ENCODE data around the gene XXYLT1.

XXYLT1 gene

DNA sequence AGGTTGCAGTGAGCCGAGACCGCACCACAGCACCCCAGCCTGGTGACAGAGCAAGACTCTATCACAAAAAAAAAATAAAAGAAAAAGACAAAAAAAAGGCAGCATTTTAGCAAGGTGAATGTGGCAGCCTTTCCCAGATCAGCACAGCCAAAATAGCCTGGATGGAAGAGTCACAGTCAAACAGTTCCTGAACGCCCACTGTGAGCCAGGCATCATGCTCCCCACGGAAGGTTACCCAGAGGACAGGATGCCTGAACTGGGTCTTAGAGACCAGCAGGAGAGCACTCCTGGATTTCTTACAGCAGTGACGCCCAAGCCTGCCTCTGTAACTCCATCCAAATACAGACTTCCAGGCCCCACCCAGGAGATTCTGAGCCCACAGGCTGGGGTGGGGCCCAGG is 4.5 kb downstream of the XXYLT1 start:
- DNase-seq = no peak

DNA sequence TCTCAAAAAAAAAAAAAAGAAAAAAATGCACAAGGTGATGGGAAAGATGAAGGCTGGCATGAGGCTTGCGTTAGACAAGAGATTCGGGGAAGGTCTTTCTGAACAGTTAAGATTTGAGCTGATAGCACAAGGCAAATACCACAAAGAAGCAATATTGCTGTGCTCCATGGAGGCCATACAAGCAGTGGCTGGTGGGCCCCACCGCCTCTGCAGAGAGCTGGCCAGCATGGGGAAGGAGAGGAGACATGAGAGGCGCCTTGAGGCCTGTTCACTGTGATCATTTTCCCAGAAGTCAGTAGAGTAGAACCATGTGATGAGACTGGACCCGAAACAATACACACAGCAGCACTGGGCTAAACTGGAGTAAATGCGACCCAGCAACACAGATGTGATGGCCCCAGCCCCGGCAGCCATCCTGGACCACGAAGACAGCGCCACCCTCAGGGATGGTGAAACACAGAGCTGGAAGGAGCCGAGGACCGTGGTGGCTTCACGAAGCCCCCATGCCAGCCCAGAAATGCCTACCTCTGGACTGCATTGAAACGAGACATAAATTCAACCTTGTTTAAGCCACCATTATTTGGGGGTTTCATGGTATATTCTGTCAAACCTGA is 5.5 kb downstream of the XXYLT1 start:
- DNase-seq = no peak

DNA sequence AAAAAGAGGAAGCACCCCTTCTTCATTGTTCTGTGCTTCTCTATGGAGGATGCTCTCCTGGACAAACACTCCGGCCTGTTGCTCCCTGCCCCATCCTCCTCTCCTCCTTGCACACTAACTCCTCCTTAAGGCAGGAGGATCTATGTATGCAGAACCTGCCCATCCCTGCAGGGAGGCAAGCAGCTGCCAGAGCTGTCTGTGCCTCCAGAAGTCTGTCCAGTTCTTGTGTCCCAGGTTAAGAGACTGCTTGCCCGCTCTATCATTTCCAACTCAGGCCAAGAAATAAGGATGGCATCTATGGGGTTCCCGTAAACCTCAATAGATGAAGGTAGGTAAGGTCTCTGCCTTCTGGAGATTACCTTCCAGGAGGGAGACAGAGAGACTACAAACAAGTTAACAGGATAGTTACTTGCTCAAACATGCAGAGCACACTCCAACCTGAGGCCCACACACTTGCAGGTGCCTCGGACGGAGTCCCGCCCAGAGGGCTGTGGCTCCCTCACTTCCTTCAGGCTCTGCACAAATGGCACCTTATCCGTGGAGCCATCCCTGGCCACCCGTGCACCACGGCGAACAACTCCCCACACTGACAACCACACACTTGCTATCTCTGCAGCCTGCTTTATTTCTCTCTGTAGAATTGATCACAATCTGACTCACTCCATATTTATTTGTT is 6.9 kb downstream of the XXYLT1 start:
- no peak for DNase-seq

DNA sequence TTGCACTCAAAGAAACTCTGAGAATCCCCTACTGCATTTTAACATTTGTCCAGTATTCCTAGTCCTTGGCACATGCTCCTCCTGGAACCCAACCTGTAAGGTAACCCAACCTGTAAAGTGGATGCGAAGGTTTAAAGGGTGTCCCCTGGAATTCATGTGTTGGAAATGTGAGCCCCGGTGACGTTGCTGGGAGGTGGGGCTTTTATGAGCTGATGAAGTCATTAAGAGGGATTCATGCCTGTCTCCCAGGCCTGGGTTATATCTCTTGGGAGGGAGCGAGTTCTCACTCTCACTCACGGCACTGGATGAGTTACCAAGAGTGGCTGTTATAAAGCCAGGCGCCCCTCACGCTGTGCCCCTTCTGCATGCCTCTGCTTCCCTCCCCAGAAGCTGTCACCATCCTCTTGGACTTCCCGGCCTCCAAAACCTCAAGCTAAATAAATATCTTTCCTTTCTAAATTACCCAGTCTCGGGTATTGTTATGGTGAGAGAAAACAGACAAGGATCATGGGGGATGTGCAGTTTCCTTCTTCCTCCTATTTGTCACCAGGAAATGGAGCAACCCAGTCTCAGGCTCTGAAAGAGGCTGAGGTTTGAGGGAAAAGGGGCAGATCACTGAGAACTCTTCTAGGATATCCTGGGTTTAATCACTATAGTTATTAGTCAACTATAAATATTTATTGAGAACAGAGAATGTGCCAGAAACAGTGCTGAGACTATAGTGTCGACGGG is 7.6 kb downstream of the XXYLT1 start:
- DNase-seq = no peak

DNA sequence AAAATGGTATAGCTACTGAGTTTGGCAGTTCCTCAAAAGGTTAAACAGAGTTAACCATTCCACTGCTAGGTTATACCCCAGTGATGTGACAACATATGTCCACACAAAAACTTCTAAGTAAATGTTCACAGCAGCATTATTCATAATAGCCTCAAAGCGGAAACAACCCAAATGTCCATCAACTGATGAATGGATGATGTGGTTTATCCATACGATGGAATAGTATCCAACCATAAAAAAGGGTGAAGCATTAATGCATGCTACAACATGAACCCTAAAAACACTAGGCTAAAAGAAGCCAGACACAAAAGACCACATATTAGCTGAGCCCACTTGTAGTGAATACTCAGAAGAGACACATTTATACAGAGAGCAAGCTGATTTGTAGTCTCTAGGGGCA is 9.0 kb downstream of the XXYLT1 start:
- DNase-seq = no peak

DNA sequence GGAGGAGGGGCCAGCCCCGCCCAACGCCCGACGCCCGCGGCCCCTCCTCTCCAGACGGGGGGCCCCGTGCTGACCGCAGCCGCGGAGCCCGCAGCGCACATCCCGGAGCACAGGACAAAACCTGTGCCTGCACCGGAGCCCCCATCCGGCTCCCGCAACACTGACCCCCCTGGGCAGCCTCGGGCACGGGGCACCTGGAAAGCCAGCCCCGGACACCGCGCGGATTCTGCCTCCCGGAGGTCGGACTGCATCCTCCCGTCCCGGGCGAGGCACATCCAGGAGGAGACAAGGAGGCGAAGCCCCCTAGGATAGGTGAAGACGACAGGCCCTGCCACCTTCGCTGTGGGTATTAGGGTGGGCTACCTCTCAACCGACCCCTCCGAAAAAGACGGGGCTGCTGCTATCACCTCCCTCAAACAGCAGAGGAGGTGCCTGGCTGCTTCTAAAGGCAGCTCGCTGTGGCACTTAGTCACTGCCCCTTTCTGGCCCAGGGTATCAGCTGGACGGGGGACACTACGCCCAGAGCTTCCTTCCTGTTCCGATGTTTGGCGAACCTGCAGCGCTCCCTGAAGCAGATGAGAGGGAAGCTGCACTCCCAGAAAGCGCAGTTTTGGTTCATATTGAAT is 10.6 kb downstream of the XXYLT1 start:
- no peak for DNase-seq

DNA sequence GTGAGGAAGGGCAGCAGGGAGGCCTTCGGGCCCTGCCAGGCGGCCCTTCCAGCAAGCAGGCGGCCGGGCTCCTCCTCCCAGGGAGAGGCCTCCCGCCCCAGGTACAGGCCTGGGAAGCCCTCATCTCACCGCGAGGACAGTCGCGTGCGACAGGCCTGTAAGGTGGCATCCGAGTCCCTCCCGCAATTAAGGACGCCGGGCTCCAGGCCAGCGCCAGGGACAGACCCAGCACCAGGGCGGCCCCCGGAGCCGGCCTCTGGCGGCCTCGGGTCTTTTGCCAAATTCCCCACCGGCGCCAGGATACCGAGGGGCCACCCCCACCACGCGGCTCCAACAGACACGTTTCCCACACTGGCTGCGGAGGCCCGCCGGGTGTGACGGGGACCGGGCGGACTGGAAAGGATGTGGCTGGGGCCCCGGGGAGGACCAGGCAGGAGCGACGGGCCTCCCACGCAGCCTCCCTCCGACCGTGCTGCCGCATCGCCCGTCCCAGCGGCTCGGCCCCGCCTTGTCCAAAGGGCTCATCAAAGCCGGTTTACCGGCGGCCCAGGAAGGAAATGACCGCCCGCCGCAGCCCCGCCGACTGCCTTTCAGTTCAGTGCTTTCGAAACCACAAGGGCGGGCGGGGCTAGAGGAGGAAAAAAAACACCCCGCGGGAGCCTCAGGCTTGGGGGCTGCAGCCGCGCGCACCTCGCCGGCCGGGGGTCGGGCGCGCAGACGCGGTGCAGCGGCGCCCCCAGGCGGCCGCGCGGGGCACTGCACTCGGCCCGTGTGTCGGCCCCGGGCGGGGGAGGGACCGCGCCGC is 11.3 kb downstream of the XXYLT1 start:
- peak; percentile 89 for DNase-seq

DNA sequence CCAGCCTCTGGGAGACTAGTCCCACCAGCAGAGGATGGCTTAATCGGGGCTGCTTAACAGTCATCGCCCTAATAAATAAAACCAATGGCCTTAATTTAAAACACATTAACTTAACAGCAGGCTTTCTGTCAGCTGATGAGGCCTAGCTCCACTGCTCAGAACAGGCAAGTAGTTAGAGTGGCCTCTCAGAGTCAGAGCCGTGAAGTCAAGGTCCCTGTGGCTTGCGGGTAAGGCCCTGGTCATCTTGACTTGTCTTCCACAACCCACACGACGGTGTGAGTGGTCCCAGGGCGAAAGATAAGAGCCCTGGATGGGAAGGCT is 11.8 kb downstream of the XXYLT1 start:
- no peak for DNase-seq

DNA sequence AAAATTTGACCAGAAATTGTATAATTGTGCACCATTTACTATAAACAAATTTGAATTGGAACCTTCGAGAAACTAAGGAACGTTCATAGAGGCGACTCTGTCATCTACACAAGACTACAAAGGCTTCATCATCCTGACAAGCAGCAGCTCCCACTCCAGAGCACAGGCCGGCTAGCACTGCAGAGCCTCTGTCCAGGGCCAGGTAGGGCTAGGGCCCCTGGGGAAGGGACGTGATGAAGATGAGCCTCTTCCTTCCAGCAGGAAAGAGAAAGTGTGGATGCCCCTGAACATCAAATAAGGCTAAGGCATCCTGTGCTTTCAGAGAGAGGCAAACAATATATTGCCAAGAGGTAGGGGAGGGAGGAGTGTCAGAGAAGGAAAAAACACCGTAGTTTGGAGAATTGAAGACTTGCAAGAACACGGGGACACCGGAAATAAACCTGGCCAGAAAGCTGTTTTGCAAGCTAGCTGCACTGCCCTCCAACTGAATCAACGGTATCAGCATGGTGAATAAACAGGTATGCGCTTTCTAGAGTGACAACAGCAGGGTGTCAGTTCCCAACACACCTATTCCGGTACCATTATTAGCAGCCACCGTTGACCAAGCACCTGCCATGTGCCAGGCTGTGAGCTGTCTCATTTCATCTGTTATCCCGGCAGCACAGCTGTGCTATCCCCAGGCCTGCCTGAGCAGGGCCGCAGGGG is 12.4 kb downstream of the XXYLT1 start:
- DNase-seq = no peak

DNA sequence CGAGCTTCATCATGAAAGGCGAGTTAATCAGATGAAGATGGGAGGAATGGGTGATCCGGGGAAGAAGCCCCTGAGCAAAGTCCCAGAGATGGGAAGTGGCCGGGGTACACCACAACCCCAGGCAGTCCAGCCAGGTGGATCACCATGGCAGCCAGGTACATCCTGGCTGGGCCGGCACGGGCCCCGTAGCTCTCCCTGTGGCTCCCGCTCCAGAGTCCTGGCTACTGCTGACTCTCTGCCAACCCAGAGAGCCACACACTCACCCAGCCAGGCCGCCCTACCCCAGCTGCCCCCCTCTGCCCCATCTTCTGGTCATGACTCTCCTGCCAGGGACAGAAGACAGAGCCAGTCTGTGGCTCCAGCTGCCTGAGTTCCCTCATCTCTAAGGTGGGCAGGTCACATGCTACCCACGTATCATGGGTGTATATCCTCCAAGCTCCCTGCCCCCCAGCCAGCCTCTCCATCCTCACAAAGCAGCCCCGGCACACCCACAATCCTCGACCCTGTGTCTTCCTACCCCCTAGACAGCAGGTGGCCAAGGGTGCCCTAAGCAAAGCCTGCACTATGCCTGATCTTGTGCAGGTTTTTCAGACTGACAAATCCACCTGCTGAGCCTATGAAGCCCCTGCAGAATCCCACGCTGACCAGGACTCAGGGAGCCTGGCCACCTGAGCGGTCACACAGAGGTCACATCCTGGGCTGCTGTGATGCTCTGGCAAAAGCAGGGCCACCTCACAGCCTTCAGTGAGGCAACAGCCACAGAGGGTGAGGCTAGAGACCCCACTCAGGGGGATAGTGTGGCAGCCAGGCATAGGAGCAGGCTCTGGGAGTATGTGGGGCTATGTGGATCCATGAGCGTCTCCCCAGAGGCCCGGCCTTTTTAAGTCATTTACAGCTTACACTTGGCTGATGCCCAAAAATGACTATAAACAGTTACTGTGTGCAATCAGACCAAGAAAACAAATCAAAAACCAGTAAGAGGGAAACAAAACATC is 13.2 kb downstream of the XXYLT1 start:
- no peak for DNase-seq

DNA sequence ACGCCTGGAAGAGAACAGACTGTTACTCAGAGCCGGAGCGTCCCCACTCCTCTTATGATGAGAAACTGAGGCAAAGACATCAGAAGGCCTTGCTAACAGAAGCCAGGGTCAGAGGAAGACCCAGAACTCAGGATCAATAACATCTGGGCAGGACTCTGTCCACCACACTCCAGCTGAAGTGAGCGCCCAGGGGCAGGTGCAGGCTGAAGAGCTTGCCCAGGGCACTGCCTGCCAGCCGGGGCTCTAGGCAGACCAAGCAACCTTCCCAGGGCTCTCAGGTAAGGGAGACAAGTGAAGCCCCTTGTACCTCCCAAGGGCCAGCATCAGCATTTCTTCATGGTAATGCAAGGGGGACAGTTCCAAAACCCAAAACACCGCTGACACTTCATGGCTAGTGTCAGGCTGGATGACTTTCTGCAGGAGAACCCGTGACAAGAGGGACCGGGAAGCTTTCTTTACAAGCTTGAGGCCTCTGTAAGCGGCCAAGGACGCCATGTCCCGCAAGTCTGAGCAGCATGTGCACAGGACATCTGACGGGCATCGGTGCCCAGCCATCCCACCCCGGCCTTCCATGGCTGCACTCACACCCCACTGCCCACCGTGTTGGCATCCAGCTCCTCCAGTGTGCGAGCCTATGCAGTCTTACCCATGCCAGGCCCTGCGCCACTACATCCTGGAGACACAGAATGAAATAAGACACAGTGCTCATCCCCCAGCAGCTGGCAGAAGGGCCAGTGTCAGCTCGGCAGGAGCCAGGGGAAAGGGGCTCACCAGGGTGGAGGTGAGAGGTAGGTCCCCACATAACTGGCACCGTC is 14.1 kb downstream of the XXYLT1 start:
- DNase-seq = no peak

DNA sequence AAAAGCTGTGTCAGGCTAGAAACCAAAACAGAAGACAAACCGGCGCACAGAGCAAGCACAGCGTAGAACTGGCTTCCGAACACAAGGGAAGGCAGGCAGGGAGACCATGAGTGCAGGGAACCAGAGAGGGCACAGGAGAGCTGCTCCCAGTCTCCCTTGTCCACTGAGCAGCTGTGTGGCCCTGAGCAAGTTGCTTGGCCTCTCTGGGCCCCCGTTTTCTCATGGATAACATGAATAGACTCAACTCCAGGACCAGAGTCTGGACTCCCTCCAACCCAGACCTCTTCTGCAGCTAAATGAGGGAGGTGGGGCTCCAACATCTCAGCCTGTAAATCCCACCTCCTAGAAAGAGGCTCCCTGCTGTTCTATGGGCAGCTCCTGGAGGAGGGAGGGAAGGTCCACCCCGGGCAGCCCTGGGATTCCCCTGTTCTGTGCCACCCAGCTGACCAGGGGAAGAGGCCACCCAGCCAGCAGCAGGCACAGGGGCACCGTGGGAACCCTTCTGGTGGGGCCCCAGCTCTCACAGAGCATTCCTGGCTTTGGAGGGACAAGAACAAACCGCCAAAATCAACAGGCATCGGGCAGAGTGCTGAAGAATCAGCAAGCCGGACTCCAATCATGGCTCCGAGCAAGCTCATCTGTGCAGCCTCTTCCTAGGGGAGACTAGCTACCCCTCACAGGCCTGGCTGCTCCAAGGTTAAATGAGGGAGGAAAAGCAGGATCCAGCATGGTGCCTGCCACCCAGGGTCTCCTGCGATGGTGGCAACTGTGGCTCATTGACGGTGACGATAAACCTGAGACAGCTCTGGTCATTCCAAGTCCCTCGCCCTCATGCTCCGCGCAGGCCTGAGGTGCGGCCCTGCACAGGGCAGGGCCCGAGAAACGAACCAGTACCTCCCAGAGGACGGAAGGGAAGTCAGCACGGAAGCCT is 15.1 kb downstream of the XXYLT1 start:
- DNase-seq = no peak

DNA sequence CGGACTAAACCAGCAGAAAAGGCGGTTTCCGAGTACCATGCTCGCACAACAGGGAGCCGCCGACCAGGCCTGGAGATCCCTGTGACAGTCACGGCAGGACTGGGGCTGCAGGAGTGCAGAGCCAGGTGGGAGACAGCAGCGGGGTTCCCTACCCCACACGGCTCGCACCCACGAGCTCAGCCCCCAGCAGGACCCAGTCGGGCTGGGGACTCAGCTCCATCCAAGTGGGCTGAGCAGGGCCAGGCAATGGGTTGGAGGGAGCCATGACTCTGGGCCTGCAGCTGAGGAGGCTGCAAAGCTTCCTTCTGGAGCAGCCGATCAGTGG is 15.8 kb downstream of the XXYLT1 start:
- no peak for DNase-seq

DNA sequence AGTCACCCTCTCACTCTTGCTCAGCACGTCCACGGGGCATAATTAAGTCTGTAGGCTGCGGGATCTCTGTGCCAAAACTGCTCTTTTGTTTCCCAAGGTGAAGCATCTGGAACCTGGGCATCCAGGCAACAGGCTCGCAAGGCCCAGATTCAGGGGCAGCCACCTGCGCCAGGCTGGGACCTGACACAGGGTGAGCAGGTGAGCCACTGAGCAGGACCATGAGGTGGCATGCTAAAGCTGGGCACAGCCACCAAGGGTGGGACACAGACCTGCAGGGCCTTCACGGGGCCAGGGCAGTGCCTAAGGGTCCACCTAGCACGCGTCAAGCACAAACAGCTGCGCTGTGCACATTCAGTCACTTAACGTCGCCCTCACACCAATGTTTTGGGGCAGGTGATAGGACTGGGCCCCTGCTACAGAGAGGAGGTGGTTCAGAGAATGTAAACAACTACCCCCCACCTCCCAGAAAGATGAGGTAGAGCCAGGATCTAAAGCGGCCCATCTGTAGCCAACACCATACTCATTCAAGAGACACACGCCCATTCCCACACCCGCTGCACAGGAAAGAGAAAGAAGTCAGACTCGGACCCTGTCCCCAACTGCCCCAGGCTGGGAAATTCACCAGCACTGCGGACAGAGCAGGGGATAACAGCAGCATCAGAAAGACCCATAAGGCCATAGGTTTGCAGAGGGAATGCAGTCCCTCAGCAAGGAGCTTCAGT is 16.3 kb downstream of the XXYLT1 start:
- DNase-seq = no peak

DNA sequence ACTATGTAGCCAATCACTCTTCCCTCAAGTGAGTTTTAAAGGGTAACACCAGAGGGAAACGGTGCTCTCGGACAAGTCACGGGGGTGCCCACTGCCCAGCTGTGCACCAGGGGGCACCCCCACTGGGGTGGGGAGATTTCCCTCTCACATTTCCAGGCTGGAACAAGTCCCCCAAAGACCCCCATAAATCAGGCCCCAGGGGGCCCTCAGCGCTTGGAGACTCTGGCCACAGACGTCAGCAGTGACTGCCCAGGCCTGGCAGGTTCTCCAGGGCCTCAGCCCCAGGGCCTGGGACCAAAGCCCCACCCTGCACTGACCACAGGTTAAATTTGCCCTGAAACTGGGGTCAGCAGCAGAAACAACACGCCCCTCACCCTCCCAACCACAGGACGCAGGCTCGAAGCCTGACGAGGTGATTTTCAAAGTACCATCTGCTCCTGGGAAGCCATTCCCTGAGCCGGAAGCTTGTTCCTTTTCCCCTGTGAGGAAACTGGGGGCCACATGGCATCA is 17.0 kb downstream of the XXYLT1 start:
- no peak for DNase-seq

DNA sequence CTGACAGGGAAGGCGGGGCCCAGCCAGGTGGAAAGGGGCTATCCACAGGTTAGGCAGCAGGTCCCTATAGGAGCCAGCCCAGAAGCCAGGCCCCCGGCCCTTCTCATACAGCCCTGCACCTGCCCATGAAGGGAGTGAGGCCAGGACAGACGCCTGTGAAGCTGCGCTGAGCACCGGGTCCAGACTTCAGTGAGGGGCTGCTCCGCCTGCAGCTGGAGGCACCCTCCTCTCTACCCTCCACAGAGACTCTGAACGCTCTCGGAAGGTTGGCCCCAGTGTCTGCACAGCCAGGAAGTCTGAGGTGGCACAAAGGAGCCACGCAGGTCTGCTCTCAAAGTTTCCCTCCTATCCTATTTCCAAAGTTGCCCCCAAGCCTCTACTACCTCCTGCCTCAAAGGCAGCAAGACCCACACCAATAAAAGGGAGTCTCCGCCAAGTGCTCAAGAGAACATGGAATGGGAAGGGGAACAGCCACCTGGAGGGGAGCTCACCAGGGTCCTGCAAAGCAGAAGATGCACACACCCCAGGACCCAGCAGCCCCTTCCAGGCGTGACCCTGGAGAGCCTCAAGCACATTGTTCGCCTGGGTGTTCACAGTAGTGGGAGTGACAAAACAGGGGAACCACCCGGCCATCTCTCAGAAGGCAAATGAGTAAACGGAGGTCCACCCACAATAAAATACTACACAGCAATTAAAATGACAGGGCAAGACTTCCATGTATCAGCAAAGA is 19.5 kb downstream of the XXYLT1 start:
- no peak for DNase-seq

DNA sequence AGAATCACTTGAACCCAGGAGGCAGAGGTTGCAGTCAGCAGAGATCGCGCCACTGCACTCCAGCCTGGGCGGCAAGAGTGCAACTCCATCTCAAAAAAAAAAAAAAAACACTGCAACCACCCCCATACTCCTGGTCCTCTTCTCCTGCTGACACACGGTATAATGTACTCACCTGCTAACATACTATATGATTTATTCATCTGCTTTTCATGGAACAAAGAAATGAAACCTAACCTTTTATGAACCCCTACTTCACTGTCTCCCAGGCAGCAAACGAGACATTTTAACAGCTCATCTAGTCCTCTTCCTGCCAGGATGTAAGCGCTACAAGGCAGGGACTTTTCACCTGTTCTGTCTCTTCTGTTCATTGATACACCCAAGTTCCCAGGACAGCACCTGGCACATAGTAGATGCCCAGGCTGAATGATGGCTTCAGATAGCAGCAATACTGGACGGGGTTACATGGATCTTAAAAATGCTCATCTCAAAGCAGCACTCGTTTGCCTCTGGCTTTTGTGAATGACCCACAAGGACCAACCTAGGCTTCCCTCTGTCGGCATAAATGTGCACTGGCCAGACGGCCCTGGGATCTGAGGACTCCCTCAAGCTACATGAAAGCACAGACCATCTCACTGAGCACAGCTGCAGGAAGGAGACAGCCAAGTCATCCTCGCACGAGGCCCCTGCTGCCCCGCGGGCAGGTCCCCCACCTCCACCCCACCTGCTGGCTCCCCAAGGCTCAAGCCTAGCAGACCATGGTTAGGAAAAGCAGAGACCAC is 20.3 kb downstream of the XXYLT1 start:
- DNase-seq = no peak

Data from activated CD4-positive, CD25-positive, alpha-beta regulatory T cell treated with anti-CD3 and anti-CD28 coated beads, Interleukin-2, amount 50 U/mL, for 72 hours (primary cell).